HT1080 (cell line): ENCODE data around the gene METTL1. TPM values are rescaled to one million over a fixed set of nuclear protein-coding genes. Genes with fewer than 3 reads are reported as not detected.

Source experiments
- DNase-seq: peaks from one replicate; pipeline ENCODE4 v3.0.0-alpha.2; 2015; ENCODE audit warnings: low read depth
- total RNA-seq: library from RNA; depleted of rRNA; stranded (reverse); fragments of >200 nt; shearing (Covaris generic); gene quantifications from 2 replicates; pipeline ENCODE4 v1.2.3, GENCODE V29; 2014

METTL1 gene
- total RNA-seq, 1 experiment from 2014 or later, result 31.6 TPM

- no peak for DNase-seq
Measured at GRCh38 chr12:57769594-57769993, 2.3 kb downstream of the METTL1 start.

- DNase-seq, result no peak
Measured at GRCh38 chr12:57767876-57768275, 4.0 kb downstream of the METTL1 start.

GRCh38 chr12:57767305-57767698, 4.6 kb downstream of the METTL1 start:
- DNase-seq, result no peak

- no peak for DNase-seq
Measured at GRCh38 chr12:57766464-57767304, 5.2 kb downstream of the METTL1 start, which contains the start of gene CYP27B1. TSS of gene CYP27B1 (minus strand) at chr12:57767078. CDS start at chr12:57767041, 37 bp downstream.

GRCh38 chr12:57765698-57766463, 6.0 kb downstream of the METTL1 start:
- no peak for DNase-seq

- no peak for DNase-seq
Measured at GRCh38 chr12:57765003-57765697, 6.8 kb downstream of the METTL1 start.

GRCh38 chr12:57764662-57765002, 7.3 kb downstream of the METTL1 start:
- DNase-seq, result no peak

GRCh38 chr12:57763881-57764661, 7.8 kb downstream of the METTL1 start:
- DNase-seq, result no peak

GRCh38 chr12:57762463-57762862, 9.4 kb downstream of the METTL1 start:
- no peak for DNase-seq

GRCh38 chr12:57761391-57761998, 10.4 kb downstream of the METTL1 start:
- DNase-seq, result no peak

- no peak for DNase-seq
Measured at GRCh38 chr12:57760347-57760982, 11.4 kb downstream of the METTL1 start.

GRCh38 chr12:57759360-57759980, 12.4 kb downstream of the METTL1 start:
- no peak for DNase-seq

- DNase-seq, result no peak
Measured at GRCh38 chr12:57758552-57759359, 13.1 kb downstream of the METTL1 start.

- no peak for DNase-seq
Measured at GRCh38 chr12:57757771-57758170, 14.1 kb downstream of the METTL1 start.

- no peak for DNase-seq
Measured at GRCh38 chr12:57756406-57757341, 15.2 kb downstream of the METTL1 start.

GRCh38 chr12:57755454-57756372, 16.2 kb downstream of the METTL1 start:
- no peak for DNase-seq

GRCh38 chr12:57755194-57755453, 16.8 kb downstream of the METTL1 start:
- DNase-seq, result no peak
